Breast epithelium (tissue), 3 donors: ENCODE data around the gene ATXN10.

Experiments used
- POLR2A ChIP-seq: fragments of 450-650 bp; IDR thresholded peaks from one replicate; pipeline ENCODE4 v1.6.1; 2016; ENCODE audit warnings: antibody characterized with exemption, mild to moderate bottlenecking, moderate library complexity
- POLR2AphosphoS5 ChIP-seq, 3 donors: sonication (generic); formaldehyde crosslinking; IDR thresholded peaks; one replicate each; pipeline ENCODE4 v1.6.1; 2017; ENCODE audit warnings: antibody characterized with exemption in 3 of 3
- TF ChIP-seq, protein P1 (sequence below), 3 donors: fragments of 450-650 bp; IDR thresholded peaks; one replicate each; pipeline ENCODE4 v1.5.1; 2016 to 2017; ENCODE audit warnings: antibody characterized with exemption in 3 of 3, mild to moderate bottlenecking in 3 of 3, moderate library complexity in 3 of 3

DNA sequence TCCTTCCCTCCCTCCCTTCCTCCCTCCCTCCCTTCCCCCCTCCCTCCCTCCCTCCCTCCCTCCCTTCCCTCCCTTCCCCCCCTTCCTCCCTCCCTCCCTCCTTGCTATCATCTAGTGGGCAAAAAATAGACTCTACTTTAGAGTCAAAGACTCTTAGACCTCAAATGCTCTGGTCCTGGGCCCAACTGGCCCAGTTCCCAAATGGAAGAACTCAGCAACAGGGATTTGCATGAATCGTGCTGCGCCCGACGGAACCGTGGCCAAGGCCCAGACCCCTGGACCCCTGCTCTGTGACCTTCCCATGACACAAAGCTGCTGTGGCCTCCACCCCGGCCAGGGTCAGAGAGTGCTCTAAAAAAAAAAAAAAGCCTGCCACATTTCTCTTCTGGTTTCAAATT lies 207.9 kb downstream of the ATXN10 start:
- TF ChIP-seq, protein P1, sequence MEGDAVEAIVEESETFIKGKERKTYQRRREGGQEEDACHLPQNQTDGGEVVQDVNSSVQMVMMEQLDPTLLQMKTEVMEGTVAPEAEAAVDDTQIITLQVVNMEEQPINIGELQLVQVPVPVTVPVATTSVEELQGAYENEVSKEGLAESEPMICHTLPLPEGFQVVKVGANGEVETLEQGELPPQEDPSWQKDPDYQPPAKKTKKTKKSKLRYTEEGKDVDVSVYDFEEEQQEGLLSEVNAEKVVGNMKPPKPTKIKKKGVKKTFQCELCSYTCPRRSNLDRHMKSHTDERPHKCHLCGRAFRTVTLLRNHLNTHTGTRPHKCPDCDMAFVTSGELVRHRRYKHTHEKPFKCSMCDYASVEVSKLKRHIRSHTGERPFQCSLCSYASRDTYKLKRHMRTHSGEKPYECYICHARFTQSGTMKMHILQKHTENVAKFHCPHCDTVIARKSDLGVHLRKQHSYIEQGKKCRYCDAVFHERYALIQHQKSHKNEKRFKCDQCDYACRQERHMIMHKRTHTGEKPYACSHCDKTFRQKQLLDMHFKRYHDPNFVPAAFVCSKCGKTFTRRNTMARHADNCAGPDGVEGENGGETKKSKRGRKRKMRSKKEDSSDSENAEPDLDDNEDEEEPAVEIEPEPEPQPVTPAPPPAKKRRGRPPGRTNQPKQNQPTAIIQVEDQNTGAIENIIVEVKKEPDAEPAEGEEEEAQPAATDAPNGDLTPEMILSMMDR (IDR thresholded peaks at IDR 0.05) = no peak
- no peak for TF ChIP-seq POLR2A
- no peak for TF ChIP-seq POLR2AphosphoS5 (IDR thresholded peaks at IDR 0.05)
